Ureter (tissue), 1 donor: ENCODE measurements around the gene GALNT8. TPM values are rescaled to one million over a fixed set of nuclear protein-coding genes. Genes with fewer than 3 reads are reported as not detected.

Experiments
- DNase-seq: peaks from one replicate; pipeline ENCODE4 v3.0.0-alpha.2; 2020; ENCODE audit warnings: low spot score
- total RNA-seq: library from RNA; stranded (reverse); gene quantifications from one replicate; pipeline ENCODE4 v1.2.4, GENCODE V29; 2023
- donor health status: DM: yes; HTN: yes; CAD: no.

Gene GALNT8
- total RNA-seq, 1 donor from 2014 or later: 0.70 TPM

GRCh38 chr12:4796694-4797482 is 76.7 kb downstream of the GALNT8 start:
- no peak for DNase-seq

GRCh38 chr12:4800555-4800954 is 80.4 kb downstream of the GALNT8 start:
- no peak for DNase-seq

GRCh38 chr12:4802841-4803240 is 82.6 kb downstream of the GALNT8 start:
- no peak for DNase-seq

- DNase-seq: no peak
These were observed 86.4 kb downstream of the GALNT8 start for GRCh38 chr12:4806439-4807115.

GRCh38 chr12:4807116-4807783 is 87.0 kb downstream of the GALNT8 start:
- DNase-seq: no peak

GRCh38 chr12:4807813-4808212 is 87.6 kb downstream of the GALNT8 start:
- DNase-seq: no peak

- no peak for DNase-seq
These were observed 88.8 kb downstream of the GALNT8 start for GRCh38 chr12:4809013-4809448.

- no peak for DNase-seq
These were observed 89.4 kb downstream of the GALNT8 start for GRCh38 chr12:4809449-4810218.

- DNase-seq: no peak
These were observed 90.0 kb downstream of the GALNT8 start for GRCh38 chr12:4810219-4810671.

GRCh38 chr12:4812624-4813327 is 92.6 kb downstream of the GALNT8 start:
- DNase-seq: no peak

- DNase-seq: no peak
These were observed 93.5 kb downstream of the GALNT8 start for GRCh38 chr12:4813741-4814140.

GRCh38 chr12:4814485-4814884 is 94.3 kb downstream of the GALNT8 start:
- no peak for DNase-seq

GRCh38 chr12:4816744-4817525 is 96.7 kb downstream of the GALNT8 start:
- DNase-seq: no peak

- no peak for DNase-seq
These were observed 97.7 kb downstream of the GALNT8 start for GRCh38 chr12:4817880-4818279.

- no peak for DNase-seq
These were observed 99.5 kb downstream of the GALNT8 start for GRCh38 chr12:4819654-4820053.

- DNase-seq: no peak
These were observed 100.8 kb downstream of the GALNT8 start for GRCh38 chr12:4820971-4821370.
